GM12875 (cell line): ENCODE results near the gene TOX3.

Experiments used
- H3K4me3 ChIP-seq: one replicate; pipeline ENCODE4 v1.5.1; 2011; ENCODE audit warnings: low read depth, low read length, control low read depth
- CTCF ChIP-seq: IDR thresholded peaks from 2 replicates; pipeline ENCODE4 v1.5.1; 2011; ENCODE audit warnings: low read depth, mild to moderate bottlenecking, control low read depth, inconsistent platforms, low read length, moderate library complexity, borderline replicate concordance; ENCODE audit not compliant: insufficient read depth

Gene TOX3

GRCh38 chr16:52494621-52495020 is 52.3 kb downstream of the TOX3 start:
- H3K4me3 ChIP-seq: no peak overlapping the region
- TF ChIP-seq CTCF: no peak

- no peak for TF ChIP-seq CTCF
- no peak overlapping the region for H3K4me3 ChIP-seq
These were observed 52.8 kb downstream of the TOX3 start for GRCh38 chr16:52494145-52494544.

- no peak for TF ChIP-seq CTCF
- H3K4me3 ChIP-seq: no peak overlapping the region
These were observed 54.1 kb downstream of the TOX3 start for GRCh38 chr16:52492789-52493357.

GRCh38 chr16:52491216-52491615 is 55.7 kb downstream of the TOX3 start:
- H3K4me3 ChIP-seq: no peak overlapping the region
- TF ChIP-seq CTCF: no peak

- no peak overlapping the region for H3K4me3 ChIP-seq
- no peak for TF ChIP-seq CTCF
These were observed 57.0 kb downstream of the TOX3 start for GRCh38 chr16:52489894-52490293.

GRCh38 chr16:52488837-52489289 is 58.1 kb downstream of the TOX3 start:
- no peak for TF ChIP-seq CTCF

GRCh38 chr16:52487849-52488457 is 59.0 kb downstream of the TOX3 start:
- no peak overlapping the region for H3K4me3 ChIP-seq
- TF ChIP-seq CTCF: no peak

More at GRCh38 chr16:52488837-52489289, 58.1 kb downstream of the TOX3 start:
- no peak overlapping the region for H3K4me3 ChIP-seq
